NCI-H2081 treated with DMSO at 0.1 percent for 48 hours (cell line): Measurements from ENCODE around the gene IL12RB2.
A peak's percentile ranks its signal among the peaks of the same experiment; 100 is the strongest.

Source experiments
- DNase-seq: peaks from one replicate; lab custom pipeline; 2025; lab: John Stamatoyannopoulos, UW

Gene IL12RB2

DNA sequence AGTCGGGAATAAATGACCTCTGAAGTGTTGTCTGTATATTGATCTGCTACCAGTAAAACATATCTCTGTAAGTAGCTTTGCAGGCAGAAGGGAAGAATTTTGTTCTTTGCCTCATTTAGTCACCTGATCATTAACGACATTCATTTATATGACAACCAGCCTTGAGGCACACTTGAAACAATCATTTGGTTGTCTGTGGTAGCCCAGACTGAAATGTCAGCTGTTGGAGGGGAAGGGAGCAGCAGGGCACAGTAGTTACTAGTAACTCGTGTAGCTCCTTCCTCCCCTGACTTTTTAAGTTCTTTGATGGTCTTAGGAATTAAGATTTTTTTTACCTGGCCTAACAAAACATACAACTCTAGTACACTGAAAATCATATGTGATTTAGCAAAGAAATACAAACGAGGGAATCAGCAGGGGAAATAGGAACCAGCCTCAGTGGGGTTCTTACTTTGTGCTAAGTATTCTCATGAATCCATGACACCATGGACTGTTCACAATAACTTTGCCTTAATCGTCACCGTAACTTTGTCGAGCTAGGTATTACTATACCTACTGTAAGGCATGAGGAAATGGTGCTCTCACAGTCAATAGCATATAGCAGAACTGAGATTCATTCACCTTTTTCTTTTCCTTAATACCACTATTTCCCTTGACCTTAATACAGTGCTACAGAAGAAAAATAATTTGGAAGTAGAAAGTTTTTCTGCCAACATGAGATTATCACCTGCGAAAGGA is 6.4 kb downstream of the IL12RB2 start:
- no peak for DNase-seq

- no peak for DNase-seq
Observed at GRCh38 chr1:67314696-67315095, 7.0 kb downstream of the IL12RB2 start.

- DNase-seq, result no peak
Observed at GRCh38 chr1:67316180-67316902, 8.7 kb downstream of the IL12RB2 start.

DNA sequence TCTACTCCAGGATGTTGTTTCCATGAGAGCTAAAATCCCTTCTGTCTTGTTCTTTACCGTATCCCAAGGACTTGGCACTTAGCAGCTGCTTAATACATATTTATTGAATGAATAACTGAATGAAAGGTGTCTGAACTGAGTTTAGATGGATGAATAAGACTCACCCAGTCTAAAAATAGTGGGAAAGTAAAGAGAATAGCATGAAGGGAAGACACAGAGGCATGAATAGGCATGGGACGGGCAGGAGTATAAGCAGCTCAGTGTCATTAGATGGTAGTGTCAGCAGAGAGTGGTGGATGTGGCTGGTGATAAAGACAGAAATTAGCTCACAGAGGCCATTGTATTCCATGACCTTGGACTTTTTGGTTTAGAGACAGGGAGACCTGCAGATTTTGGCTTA is 9.2 kb downstream of the IL12RB2 start:
- no peak for DNase-seq

- no peak for DNase-seq
Observed at GRCh38 chr1:67317803-67318202, 10.1 kb downstream of the IL12RB2 start.

- no peak for DNase-seq
Observed at GRCh38 chr1:67322442-67322841, 14.8 kb downstream of the IL12RB2 start.

GRCh38 chr1:67323087-67323486 is 15.4 kb downstream of the IL12RB2 start:
- DNase-seq, result no peak

DNA sequence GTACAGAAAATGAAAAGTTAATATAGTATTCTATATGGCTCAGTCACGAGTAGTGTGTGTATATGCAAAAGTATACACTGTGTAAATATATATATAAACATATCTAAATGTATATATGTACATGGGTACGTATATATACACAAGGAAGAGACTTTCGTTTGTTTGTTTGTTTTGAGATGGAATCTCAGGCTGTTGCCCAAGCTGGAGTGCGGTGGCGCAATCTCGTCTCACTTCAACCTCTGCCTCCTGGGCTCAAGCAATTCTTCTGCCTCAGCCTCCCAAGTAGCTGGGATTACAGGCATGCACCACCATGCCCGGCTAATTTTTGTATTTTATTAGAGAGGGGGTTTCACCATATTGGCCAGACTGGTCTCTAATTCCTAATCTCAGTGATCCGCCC is 16.4 kb downstream of the IL12RB2 start:
- DNase-seq, result no peak

GRCh38 chr1:67327864-67328466 is 20.3 kb downstream of the IL12RB2 start:
- DNase-seq, result no peak

- no peak for DNase-seq
Observed at GRCh38 chr1:67332653-67333529, 25.2 kb downstream of the IL12RB2 start.

DNA sequence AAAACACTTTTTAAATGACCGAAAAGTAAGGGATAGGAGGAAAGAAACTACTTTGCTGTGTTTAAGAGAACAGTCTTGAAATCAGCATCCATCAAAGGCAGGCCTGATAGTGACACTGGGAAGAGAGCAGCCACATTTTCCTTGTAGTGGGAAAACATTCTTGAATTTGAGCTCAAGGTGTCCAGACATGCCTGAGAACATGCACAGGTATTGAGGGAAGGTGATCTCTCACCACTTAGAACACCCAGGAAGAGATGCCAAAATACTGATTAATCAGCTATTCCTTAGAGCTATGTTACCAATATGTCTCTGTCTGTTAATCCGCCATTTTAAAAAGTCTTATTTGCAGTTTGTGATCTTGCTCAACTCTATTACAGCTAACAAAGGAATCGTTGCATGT is 25.9 kb downstream of the IL12RB2 start:
- DNase-seq, result no peak

DNA sequence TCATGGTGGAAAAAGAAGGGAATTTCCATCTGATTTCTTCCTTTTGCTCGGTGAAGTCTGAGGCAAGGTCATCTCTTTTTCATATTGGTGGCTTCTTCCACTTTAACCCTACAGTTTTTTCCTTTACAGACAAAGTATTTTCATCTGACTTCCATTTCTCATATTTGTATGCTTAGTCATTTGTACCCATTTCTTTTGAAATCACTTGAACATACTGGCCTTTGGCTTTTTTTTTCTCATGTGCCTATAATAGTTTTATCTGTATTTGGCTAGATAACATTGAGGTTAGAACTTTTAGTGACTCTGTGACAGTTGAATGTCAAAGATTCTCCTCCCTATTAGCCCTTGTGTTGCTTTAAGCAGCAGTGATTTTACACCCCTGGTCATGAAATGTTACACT is 27.7 kb downstream of the IL12RB2 start:
- no peak for DNase-seq

- no peak for DNase-seq
Observed at GRCh38 chr1:67336157-67336556, 28.5 kb downstream of the IL12RB2 start.

DNA sequence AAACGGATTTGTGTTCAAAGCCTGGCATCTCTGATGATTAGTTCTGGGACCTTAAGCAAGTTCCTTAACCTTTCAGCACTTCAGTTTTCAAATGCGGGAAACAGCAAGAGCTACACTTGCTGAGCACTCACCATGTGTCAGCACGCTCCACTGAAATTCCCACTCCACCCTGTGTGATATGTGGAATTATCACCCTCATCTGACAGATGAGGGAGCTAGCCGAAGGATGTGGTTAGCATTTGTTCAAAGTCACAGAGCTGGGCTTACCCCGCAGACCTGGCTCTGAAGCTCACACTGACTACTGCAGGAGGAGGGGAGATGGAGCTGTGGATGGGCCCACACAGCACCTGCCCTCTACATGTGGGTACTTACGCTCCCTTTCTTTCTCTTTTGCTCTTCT is 29.1 kb downstream of the IL12RB2 start:
- DNase-seq, result no peak

DNA sequence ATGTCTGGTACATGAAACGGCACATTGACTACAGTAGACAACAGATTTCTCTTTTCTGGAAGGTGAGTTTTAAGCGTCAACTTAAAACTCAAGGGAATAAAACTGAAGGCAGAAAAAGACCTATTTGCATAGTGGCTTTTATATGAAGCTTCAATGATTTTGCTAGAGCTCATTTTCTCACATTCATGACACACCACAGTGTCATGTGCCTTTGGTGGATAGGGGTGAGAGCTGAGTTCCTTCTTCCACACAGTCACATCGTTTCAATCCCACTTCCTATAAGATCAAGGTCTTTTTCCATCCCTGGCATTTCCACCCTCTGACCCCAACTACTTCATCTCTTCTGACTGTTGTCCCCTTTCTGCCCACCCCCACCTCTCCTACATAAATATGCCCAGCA is 31.0 kb downstream of the IL12RB2 start:
- no peak for DNase-seq

- no peak for DNase-seq
Observed at GRCh38 chr1:67339623-67340343, 32.1 kb downstream of the IL12RB2 start.

GRCh38 chr1:67342076-67342890 is 34.6 kb downstream of the IL12RB2 start:
- no peak for DNase-seq

- DNase-seq, result peak; percentile 32
Observed at GRCh38 chr1:67345556-67345955, 37.9 kb downstream of the IL12RB2 start.

GRCh38 chr1:67346982-67347381 is 39.3 kb downstream of the IL12RB2 start:
- DNase-seq, result no peak

DNA sequence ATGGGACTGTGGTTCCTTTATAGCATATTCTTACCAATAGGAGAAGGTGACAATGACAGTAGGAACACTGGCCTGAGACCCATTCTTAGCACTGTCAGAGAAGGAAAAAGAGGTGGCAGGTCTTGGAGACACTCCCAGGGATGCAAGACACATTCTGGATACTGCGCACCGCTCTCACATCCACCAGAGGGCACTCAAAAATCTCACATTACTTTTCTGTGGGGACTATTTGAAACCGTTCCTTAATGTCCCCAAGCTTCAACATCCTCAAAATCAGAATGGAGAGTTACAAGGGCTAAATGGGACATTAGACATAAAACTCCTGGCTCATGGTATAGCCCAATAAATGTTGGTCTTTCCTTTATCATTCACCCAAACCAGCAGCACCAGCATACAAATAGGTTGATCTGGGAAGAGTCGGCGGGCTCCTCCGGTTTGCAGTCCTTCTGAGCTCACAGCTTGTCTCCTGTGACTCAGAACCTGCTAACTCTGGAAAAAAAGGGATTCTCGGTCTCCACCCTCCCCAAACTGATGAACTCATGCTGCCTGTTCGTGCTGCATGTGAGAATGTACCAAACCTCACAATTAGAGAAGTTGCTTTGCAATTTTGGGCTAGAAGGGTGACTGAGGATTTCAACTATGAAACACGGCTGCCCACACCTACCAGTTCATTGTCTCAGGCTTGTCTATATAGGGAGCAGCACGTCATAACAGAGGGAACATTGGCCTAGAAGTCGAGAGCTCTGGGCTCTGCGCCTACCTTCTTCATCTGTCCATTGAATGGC is 40.2 kb downstream of the IL12RB2 start:
- DNase-seq, result no peak
